ENCODE measurements around the gene CDK19. TPM values are rescaled to one million over a fixed set of nuclear protein-coding genes. Genes with fewer than 3 reads are reported as not detected.

Gene CDK19
- total and polyA plus RNA-seq, 2 of the 4 experiments (the other 2 are of a cell fraction): 6.0 to 6.8 TPM

- Histone ChIP-seq H3K27ac (ENCODE audit: insufficient read depth, low read length) (no peak overlapping the region), H3K18ac (ENCODE audit: low read depth, low read length) (no peak overlapping the region), H4K8ac (ENCODE audit: low read depth in 2 of 2, low read length in 2 of 2) (no peak overlapping the region), H4K5ac (ENCODE audit: low read depth, low read length) (no peak overlapping the region), H3K9me3 (ENCODE audit: control insufficient read depth, insufficient read depth, low read length) (no peaks in the 10 kb centered on the region), H3K4ac (ENCODE audit: low read depth, low read length) (no peak overlapping the region), H3K23ac (ENCODE audit: low read depth, low read length) (no peak overlapping the region), H2BK20ac (ENCODE audit: low read depth, low read length) (no peak overlapping the region), H4K91ac (ENCODE audit: insufficient read depth, low read depth, low read length) (no peak overlapping the region), H2AFZ (replicated peaks; ENCODE audit: low read length, poor library complexity) (no peak overlapping the region), H3K9ac (ENCODE audit: low read depth, low read length) (no peak overlapping the region), H3K4me2 (ENCODE audit: low read depth, low read length) (no peak overlapping the region), H2AK9ac (replicated peaks; ENCODE audit: low read depth, low read length, poor library complexity) (no peak overlapping the region), H2BK120ac (ENCODE audit: low read depth, low read length) (no peak overlapping the region), H3K9me1 (ENCODE audit: insufficient read depth, low read length) (no peaks in the 10 kb centered on the region), H3K4me3 (ENCODE audit: insufficient read depth, low read depth, low read length) (no peak overlapping the region), H2AK5ac (ENCODE audit: low read depth, low read length) (no peak overlapping the region), H4K20me1 (ENCODE audit: insufficient read depth, low read length) (no peaks in the 10 kb centered on the region), H3K27me3 (ENCODE audit: control insufficient read depth, insufficient read depth, low read length) (no peaks in the 10 kb centered on the region), H3K36me3 (ENCODE audit: control insufficient read depth, insufficient read depth, low read length) (no peaks in the 10 kb centered on the region), H3K79me1 (ENCODE audit: low read depth in 1 of 2, low read length in 2 of 2) (no peaks in the 10 kb centered on the region), H3K56ac (ENCODE audit: extremely low read depth, insufficient read depth, low read length) (no peak overlapping the region), H2BK5ac (ENCODE audit: low read depth, low read length, poor library complexity, severe bottlenecking) (no peak overlapping the region), H3K14ac (replicated peaks; ENCODE audit: low read depth, low read length) (no peak overlapping the region), H2BK15ac (ENCODE audit: low read depth, low read length) (no peak overlapping the region), H3K4me1 (ENCODE audit: control insufficient read depth, insufficient read depth, low read length) (no peaks in the 10 kb centered on the region)
- POLR2A ChIA-PET (ENCODE audit: unreplicated experiment): no interaction called here
- no peak for DNase-seq
- CTCF ChIA-PET: no interaction called here
- ATAC-seq (ENCODE audit: low read depth): no peak
- intact Hi-C loops (cut with micrococcal nuclease): no loop called here
- BruUV-seq (replicated peaks): no TSS peak
- in situ Hi-C loops (cut with MboI; ENCODE audit: low sequenced_read_pairs): no loop called here
- no peak for TF ChIP-seq ELK1 (IDR thresholded peaks at IDR 0.05; ENCODE audit: borderline replicate concordance, low read depth, low read length)
- TF ChIP-seq NFE2L2 (IDR thresholded peaks at IDR 0.05; ENCODE audit: low read depth, low read length): no peak
- no peak for TF ChIP-seq RAD21 (IDR thresholded peaks at IDR 0.05; ENCODE audit: low read length)
- TF ChIP-seq POLR2A (IDR thresholded peaks at IDR 0.05; ENCODE audit: low read depth, low read length): no peak
- no peak for TF ChIP-seq BHLHE40 (IDR thresholded peaks at IDR 0.05; ENCODE audit: low read depth, low read length)
- TF ChIP-seq MAFK (IDR thresholded peaks at IDR 0.05; ENCODE audit: low read depth, low read length): no peak
- no peak for TF ChIP-seq CHD1 (IDR thresholded peaks at IDR 0.05; ENCODE audit: low read depth, low read length)
- TF ChIP-seq MXI1 (IDR thresholded peaks at IDR 0.05; ENCODE audit: borderline replicate concordance, low read depth, low read length): no peak
- no peak for TF ChIP-seq USF2 (IDR thresholded peaks at IDR 0.05; ENCODE audit: low read depth, low read length)
- TF ChIP-seq RFX5 (IDR thresholded peaks at IDR 0.05; ENCODE audit: low read depth, low read length): no peak
- TF ChIP-seq SMC3 (IDR thresholded peaks at IDR 0.05; ENCODE audit: low read depth, low read length): no peak
- no peak for TF ChIP-seq MAZ (IDR thresholded peaks at IDR 0.05; ENCODE audit: borderline replicate concordance, low read depth, low read length)
- no peak for TF ChIP-seq CTCF (conservative IDR thresholded peaks at IDR 0.05; ENCODE audit: low read depth, low read length)
- WGBS, 2 experiments (ENCODE audit: extremely low coverage in 2 of 2, insufficient read length in 1 of 2): no CpG with 5 or more reads among the region's 6 CpGs
- dilution Hi-C loops (cut with HindIII; ENCODE audit: low sequenced_read_pairs, unreplicated experiment): no loop called here
Observed at GRCh38 chr6:110833831-110834230, 18.6 kb upstream of the CDK19 start.

Data from IMR-90 (cell line).